Measurements from ENCODE around the gene LRP1-AS. TPM values are rescaled to one million over a fixed set of nuclear protein-coding genes. Genes with fewer than 3 reads are reported as not detected.

LRP1-AS gene
- total RNA-seq, 2 donors from 2014 or later: not detected

GRCh38 chr12:57187222-57188089 lies 40.0 kb upstream of the LRP1-AS start:
- Mint-ChIP-seq H3K27me3 (ENCODE audit: low read depth) (no peaks in the 10 kb centered on the region), H3K27ac (no peak overlapping the region), H3K4me3 (no peak overlapping the region), H3K9me3 (no peaks in the 10 kb centered on the region), H3K4me1 (ENCODE audit: low read depth) (peaks cover 7% of the 10 kb centered on the region), H3K36me3 (ENCODE audit: insufficient read depth in 2 of 2) (peaks cover 0 to 2% of the 10 kb centered on the region in 2 donors)
- ATAC-seq (replicated peaks in 1 of 2) (no peak), DNase-seq (no peak)

GRCh38 chr12:57185906-57186508 lies 38.6 kb upstream of the LRP1-AS start:
- H3K4me1 Mint-ChIP-seq (ENCODE audit: low read depth): peaks cover 8% of the 10 kb centered on the region
- H3K27ac Mint-ChIP-seq: no peak overlapping the region

DNA sequence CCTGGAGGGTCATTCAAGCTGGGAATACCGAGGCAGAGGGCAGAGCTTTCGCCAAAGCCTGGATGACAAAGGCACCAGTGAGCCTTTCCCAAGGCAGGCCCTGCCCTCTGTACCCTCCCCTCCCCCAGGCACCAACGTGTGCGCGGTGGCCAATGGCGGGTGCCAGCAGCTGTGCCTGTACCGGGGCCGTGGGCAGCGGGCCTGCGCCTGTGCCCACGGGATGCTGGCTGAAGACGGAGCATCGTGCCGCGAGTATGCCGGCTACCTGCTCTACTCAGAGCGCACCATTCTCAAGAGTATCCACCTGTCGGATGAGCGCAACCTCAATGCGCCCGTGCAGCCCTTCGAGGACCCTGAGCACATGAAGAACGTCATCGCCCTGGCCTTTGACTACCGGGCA lies 38.0 kb upstream of the LRP1-AS start:
- Mint-ChIP-seq H3K27me3 (ENCODE audit: low read depth) (no peaks in the 10 kb centered on the region), H3K27ac (no peak overlapping the region), H3K4me1 (ENCODE audit: low read depth) (peaks cover 8% of the 10 kb centered on the region), H3K4me3 (no peak overlapping the region), H3K9me3 (no peaks in the 10 kb centered on the region), H3K36me3 (ENCODE audit: insufficient read depth in 2 of 2) (no peaks in the 10 kb centered on the region)
- DNase-seq (no peak), ATAC-seq (replicated peaks in 1 of 2) (no peak)

More at GRCh38 chr12:57185906-57186508, 38.6 kb upstream of the LRP1-AS start:
- H3K4me3 Mint-ChIP-seq: no peak overlapping the region
- ATAC-seq (replicated peaks in 1 of 2): no peak
- H3K27me3 Mint-ChIP-seq (ENCODE audit: low read depth): no peaks in the 10 kb centered on the region
- no peaks in the 10 kb centered on the region for H3K36me3 Mint-ChIP-seq (ENCODE audit: insufficient read depth in 2 of 2)
- no peak for DNase-seq
- H3K9me3 Mint-ChIP-seq: no peaks in the 10 kb centered on the region

- H3K27ac Mint-ChIP-seq: no peak overlapping the region
- no peaks in the 10 kb centered on the region for H3K36me3 Mint-ChIP-seq (ENCODE audit: insufficient read depth in 2 of 2)
- peaks cover 8% of the 10 kb centered on the region for H3K4me1 Mint-ChIP-seq (ENCODE audit: low read depth)
- H3K4me3 Mint-ChIP-seq: no peak overlapping the region
- no peak for ATAC-seq (replicated peaks in 1 of 2)
- no peaks in the 10 kb centered on the region for H3K27me3 Mint-ChIP-seq (ENCODE audit: low read depth)
- DNase-seq: no peak
- H3K9me3 Mint-ChIP-seq: no peaks in the 10 kb centered on the region
Observed at GRCh38 chr12:57183939-57184725, 36.7 kb upstream of the LRP1-AS start.

- Mint-ChIP-seq H3K9me3 (no peaks in the 10 kb centered on the region), H3K36me3 (ENCODE audit: insufficient read depth in 2 of 2) (no peaks in the 10 kb centered on the region), H3K4me3 (no peak overlapping the region), H3K4me1 (ENCODE audit: low read depth) (peaks cover 8% of the 10 kb centered on the region), H3K27me3 (ENCODE audit: low read depth) (no peaks in the 10 kb centered on the region), H3K27ac (no peak overlapping the region)
- peak; percentile 82 to 87 for DNase-seq
- ATAC-seq (replicated peaks in 1 of 2): peak; percentile 93 to 96
Observed at GRCh38 chr12:57182918-57183575, 35.6 kb upstream of the LRP1-AS start.

GRCh38 chr12:57181561-57182155 lies 34.2 kb upstream of the LRP1-AS start:
- H3K27me3 Mint-ChIP-seq (ENCODE audit: low read depth): no peaks in the 10 kb centered on the region
- H3K4me1 Mint-ChIP-seq (ENCODE audit: low read depth): peaks cover 8% of the 10 kb centered on the region
- H3K9me3 Mint-ChIP-seq: no peaks in the 10 kb centered on the region
- ATAC-seq (replicated peaks in 1 of 2): no peak
- no peak overlapping the region for H3K4me3 Mint-ChIP-seq
- no peak for DNase-seq
- H3K27ac Mint-ChIP-seq: no peak overlapping the region
- H3K36me3 Mint-ChIP-seq (ENCODE audit: insufficient read depth in 2 of 2): no peaks in the 10 kb centered on the region

DNA sequence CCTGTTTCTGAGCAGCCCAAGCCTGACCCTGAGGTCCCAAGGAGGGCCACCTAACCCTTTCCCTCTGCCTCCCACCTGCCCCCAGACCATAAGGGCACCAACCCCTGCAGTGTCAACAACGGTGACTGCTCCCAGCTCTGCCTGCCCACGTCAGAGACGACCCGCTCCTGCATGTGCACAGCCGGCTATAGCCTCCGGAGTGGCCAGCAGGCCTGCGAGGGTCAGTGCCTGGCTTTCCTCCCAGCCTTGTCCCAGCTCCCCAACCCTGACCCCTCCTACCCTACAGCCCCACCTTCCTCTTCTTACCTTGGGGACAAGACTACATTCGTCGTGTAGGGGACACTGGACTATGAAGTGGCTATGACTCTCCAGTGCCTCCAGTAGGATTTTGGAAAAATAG lies 33.7 kb upstream of the LRP1-AS start:
- Mint-ChIP-seq H3K4me3 (no peak overlapping the region), H3K9me3 (no peaks in the 10 kb centered on the region), H3K27me3 (ENCODE audit: low read depth) (no peaks in the 10 kb centered on the region), H3K36me3 (ENCODE audit: insufficient read depth in 2 of 2) (no peaks in the 10 kb centered on the region), H3K4me1 (ENCODE audit: low read depth) (peaks cover 10% of the 10 kb centered on the region), H3K27ac (no peak overlapping the region)
- ATAC-seq (replicated peaks in 1 of 2): no peak
- DNase-seq: no peak

- no peaks in the 10 kb centered on the region for H3K36me3 Mint-ChIP-seq (ENCODE audit: insufficient read depth in 2 of 2)
- H3K27ac Mint-ChIP-seq: no peak overlapping the region
- ATAC-seq (replicated peaks in 1 of 2) (no peak), DNase-seq (no peak)
- H3K4me1 Mint-ChIP-seq (ENCODE audit: low read depth): peaks cover 12% of the 10 kb centered on the region
- no peaks in the 10 kb centered on the region for H3K27me3 Mint-ChIP-seq (ENCODE audit: low read depth)
- no peaks in the 10 kb centered on the region for H3K9me3 Mint-ChIP-seq
- H3K4me3 Mint-ChIP-seq: no peak overlapping the region
Observed at GRCh38 chr12:57180321-57180989, 33.0 kb upstream of the LRP1-AS start.

DNA sequence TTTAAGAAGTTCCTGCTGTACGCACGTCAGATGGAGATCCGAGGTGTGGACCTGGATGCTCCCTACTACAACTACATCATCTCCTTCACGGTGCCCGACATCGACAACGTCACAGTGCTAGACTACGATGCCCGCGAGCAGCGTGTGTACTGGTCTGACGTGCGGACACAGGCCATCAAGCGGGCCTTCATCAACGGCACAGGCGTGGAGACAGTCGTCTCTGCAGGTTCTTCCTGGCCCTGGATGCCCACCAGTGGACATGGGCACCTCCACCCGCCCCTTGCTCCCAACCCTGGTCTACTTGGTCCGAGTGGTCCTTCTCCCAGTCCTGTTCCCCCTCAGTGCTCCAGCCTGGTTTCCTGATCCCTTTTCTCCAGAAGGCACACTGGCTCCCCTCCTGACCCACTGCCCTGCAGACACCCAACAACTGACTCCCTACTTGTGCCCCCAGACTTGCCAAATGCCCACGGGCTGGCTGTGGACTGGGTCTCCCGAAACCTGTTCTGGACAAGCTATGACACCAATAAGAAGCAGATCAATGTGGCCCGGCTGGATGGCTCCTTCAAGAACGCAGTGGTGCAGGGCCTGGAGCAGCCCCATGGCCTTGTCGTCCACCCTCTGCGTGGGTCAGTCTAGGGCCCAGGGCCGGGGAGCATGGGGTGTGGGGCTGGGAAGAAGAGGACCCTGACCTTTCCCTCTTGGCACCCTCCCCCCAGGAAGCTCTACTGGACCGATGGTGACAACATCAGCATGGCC lies 32.1 kb upstream of the LRP1-AS start:
- no peak for ATAC-seq (replicated peaks in 1 of 2)
- no peaks in the 10 kb centered on the region for H3K9me3 Mint-ChIP-seq
- H3K27me3 Mint-ChIP-seq (ENCODE audit: low read depth): no peaks in the 10 kb centered on the region
- H3K27ac Mint-ChIP-seq: no peak overlapping the region
- DNase-seq: no peak
- H3K4me1 Mint-ChIP-seq (ENCODE audit: low read depth): peaks cover 12% of the 10 kb centered on the region
- H3K4me3 Mint-ChIP-seq: no peak overlapping the region
- no peaks in the 10 kb centered on the region for H3K36me3 Mint-ChIP-seq (ENCODE audit: insufficient read depth in 2 of 2)

GRCh38 chr12:57178213-57178612 lies 30.8 kb upstream of the LRP1-AS start:
- DNase-seq (no peak), ATAC-seq (replicated peaks in 1 of 2) (no peak)
- H3K4me3 Mint-ChIP-seq: no peak overlapping the region
- H3K9me3 Mint-ChIP-seq: no peaks in the 10 kb centered on the region
- peaks cover 12% of the 10 kb centered on the region for H3K4me1 Mint-ChIP-seq (ENCODE audit: low read depth)
- no peak overlapping the region for H3K27ac Mint-ChIP-seq
- H3K27me3 Mint-ChIP-seq (ENCODE audit: low read depth): no peaks in the 10 kb centered on the region
- H3K36me3 Mint-ChIP-seq (ENCODE audit: insufficient read depth in 2 of 2): no peaks in the 10 kb centered on the region

DNA sequence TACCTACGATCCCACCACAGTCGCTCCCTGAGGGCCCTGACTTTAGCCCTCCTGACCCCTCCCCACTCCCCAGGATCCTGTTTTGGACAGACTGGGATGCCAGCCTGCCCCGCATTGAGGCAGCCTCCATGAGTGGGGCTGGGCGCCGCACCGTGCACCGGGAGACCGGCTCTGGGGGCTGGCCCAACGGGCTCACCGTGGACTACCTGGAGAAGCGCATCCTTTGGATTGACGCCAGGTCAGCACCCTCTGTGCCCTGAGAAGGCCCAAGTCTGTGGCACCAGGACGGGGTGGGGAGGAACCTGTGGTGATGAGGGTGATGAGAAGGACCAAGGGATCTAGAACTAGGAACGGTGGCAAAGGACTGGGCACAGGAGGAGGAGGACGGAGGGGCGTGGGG lies 29.9 kb upstream of the LRP1-AS start:
- ATAC-seq (replicated peaks in 1 of 2) (no peak), DNase-seq (no peak)
- Mint-ChIP-seq H3K4me3 (no peak overlapping the region), H3K4me1 (ENCODE audit: low read depth) (peaks cover 8% of the 10 kb centered on the region), H3K9me3 (no peaks in the 10 kb centered on the region), H3K27ac (no peak overlapping the region), H3K36me3 (ENCODE audit: insufficient read depth in 2 of 2) (no peaks in the 10 kb centered on the region), H3K27me3 (ENCODE audit: low read depth) (no peaks in the 10 kb centered on the region)

DNA sequence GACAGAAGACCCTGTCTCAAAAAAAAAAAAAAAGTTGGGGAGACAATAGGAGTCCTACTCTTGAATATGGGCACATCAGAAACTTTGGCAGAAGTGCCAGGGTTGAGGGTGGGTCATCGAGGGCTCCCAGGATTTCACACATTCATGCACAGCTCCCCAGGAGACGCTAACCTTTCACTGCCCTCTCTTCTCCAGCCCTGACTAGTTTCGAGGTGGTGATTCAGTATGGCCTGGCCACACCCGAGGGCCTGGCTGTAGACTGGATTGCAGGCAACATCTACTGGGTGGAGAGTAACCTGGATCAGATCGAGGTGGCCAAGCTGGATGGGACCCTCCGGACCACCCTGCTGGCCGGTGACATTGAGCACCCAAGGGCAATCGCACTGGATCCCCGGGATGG lies 29.4 kb upstream of the LRP1-AS start:
- H3K4me1 Mint-ChIP-seq (ENCODE audit: low read depth): peaks cover 8% of the 10 kb centered on the region
- H3K9me3 Mint-ChIP-seq: no peaks in the 10 kb centered on the region
- H3K36me3 Mint-ChIP-seq (ENCODE audit: insufficient read depth in 2 of 2): no peaks in the 10 kb centered on the region
- H3K4me3 Mint-ChIP-seq: no peak overlapping the region
- H3K27ac Mint-ChIP-seq: no peak overlapping the region
- DNase-seq (no peak), ATAC-seq (replicated peaks in 1 of 2) (no peak)
- no peaks in the 10 kb centered on the region for H3K27me3 Mint-ChIP-seq (ENCODE audit: low read depth)

Data from activated T-cell treated with anti-CD3 and anti-CD28 coated beads, Interleukin-2, amount 50 U/mL, for 72 hours (primary cell).